ENCODE measurements around the gene BRK1. TPM values are rescaled to one million over a fixed set of nuclear protein-coding genes. Genes with fewer than 3 reads are reported as not detected.

The BRK1 gene
- total RNA-seq, 1 donor from 2014 or later = 123 TPM

- Mint-ChIP-seq H3K4me1 (peaks cover 51% of the 10 kb centered on the region), H3K27ac (no peak overlapping the region), H3K27me3 (no peaks in the 10 kb centered on the region), H3K4me3 (peak overlapping the region; percentile 86), H3K36me3 (ENCODE audit: low read depth) (peaks cover 18% of the 10 kb centered on the region), H3K9me3 (peaks cover 7% of the 10 kb centered on the region)
- POLR2A ChIA-PET = interaction anchor here (0.7 to 3.4 kb wide), 6 partner anchors 13 to 233 kb away, joined by 3 to 15 read pairs (median 4); partner anchors contain the start of gene VHL
- CTCF ChIA-PET = interaction anchor here (1.6 to 2.8 kb wide), 2 partner anchors 26 to 54 kb away, joined by 3 to 9 read pairs; no protein-coding TSS in a partner anchor
- intact Hi-C loops (cut with micrococcal nuclease) = no loop called here
- DNase-seq = no peak
- no peak for ATAC-seq (ENCODE audit: low read depth)
- no peak for TF ChIP-seq CTCF (IDR thresholded peaks at IDR 0.05)
Observed at GRCh38 chr3:10166213-10166604, 50.7 kb downstream of the BRK1 start.

GRCh38 chr3:10169000-10169496 is 53.6 kb downstream of the BRK1 start:
- intact Hi-C loops (cut with micrococcal nuclease) = no loop called here
- Mint-ChIP-seq H3K9me3 (peaks cover 7% of the 10 kb centered on the region), H3K36me3 (ENCODE audit: low read depth) (peaks cover 20% of the 10 kb centered on the region), H3K4me1 (peaks cover 62% of the 10 kb centered on the region), H3K27ac (no peak overlapping the region), H3K27me3 (no peaks in the 10 kb centered on the region), H3K4me3 (no peak overlapping the region)
- no peak for TF ChIP-seq CTCF (IDR thresholded peaks at IDR 0.05)
- ATAC-seq (ENCODE audit: low read depth) (no peak), DNase-seq (no peak)
- CTCF ChIA-PET = no interaction called here
- POLR2A ChIA-PET = no interaction called here

GRCh38 chr3:10170915-10171478 is 55.5 kb downstream of the BRK1 start:
- no peak overlapping the region for H3K4me3 Mint-ChIP-seq
- POLR2A ChIA-PET = interaction anchor here (0.6 to 1.3 kb wide), 8 partner anchors 8 to 50 kb away, joined by 3 to 10 read pairs (median 3); no protein-coding TSS in a partner anchor
- no peak for TF ChIP-seq CTCF (IDR thresholded peaks at IDR 0.05)
- H3K27me3 Mint-ChIP-seq = no peaks in the 10 kb centered on the region
- CTCF ChIA-PET = interaction anchor here (0.7 kb wide), 1 partner anchor 28 kb away, joined by 4 read pairs; no protein-coding TSS in a partner anchor
- ATAC-seq (ENCODE audit: low read depth) = peak; percentile 38
- no peak for DNase-seq
- intact Hi-C loops (cut with micrococcal nuclease) = no loop called here
- H3K27ac Mint-ChIP-seq = peak overlapping the region; percentile 41
- H3K36me3 Mint-ChIP-seq (ENCODE audit: low read depth) = peaks cover 23% of the 10 kb centered on the region
- peaks cover 7% of the 10 kb centered on the region for H3K9me3 Mint-ChIP-seq
- H3K4me1 Mint-ChIP-seq = peaks cover 56% of the 10 kb centered on the region

- ChIA-PET POLR2A (interaction anchor here (0.7 to 2.3 kb wide), 7 partner anchors 8 to 32 kb away, joined by 3 to 10 read pairs (median 4); partner anchors contain the start of genes IRAK2 and VHL), CTCF (no interaction called here)
- H3K27me3 Mint-ChIP-seq = no peaks in the 10 kb centered on the region
- peaks cover 40% of the 10 kb centered on the region for H3K4me1 Mint-ChIP-seq
- no peak for TF ChIP-seq CTCF (IDR thresholded peaks at IDR 0.05)
- no peak for ATAC-seq (ENCODE audit: low read depth)
- intact Hi-C loops (cut with micrococcal nuclease) = no loop called here
- peaks cover 23% of the 10 kb centered on the region for H3K36me3 Mint-ChIP-seq (ENCODE audit: low read depth)
- H3K9me3 Mint-ChIP-seq = peaks cover 7% of the 10 kb centered on the region
- peak overlapping the region; percentile 70 for H3K27ac Mint-ChIP-seq
- DNase-seq = no peak
- H3K4me3 Mint-ChIP-seq = no peak overlapping the region
Observed at GRCh38 chr3:10173095-10173925, 57.8 kb downstream of the BRK1 start.

Measured in activated B cell treated with CpG ODN at 0.5 μM for 24 hours (primary cell).